ENCODE measurements around the gene TNS3.
"Not testable (repeated sequence)": the region's sequence is repeated elsewhere in the genome, so short reads cannot be mapped to it uniquely, and the experiment has no call there.

The TNS3 gene

DNA sequence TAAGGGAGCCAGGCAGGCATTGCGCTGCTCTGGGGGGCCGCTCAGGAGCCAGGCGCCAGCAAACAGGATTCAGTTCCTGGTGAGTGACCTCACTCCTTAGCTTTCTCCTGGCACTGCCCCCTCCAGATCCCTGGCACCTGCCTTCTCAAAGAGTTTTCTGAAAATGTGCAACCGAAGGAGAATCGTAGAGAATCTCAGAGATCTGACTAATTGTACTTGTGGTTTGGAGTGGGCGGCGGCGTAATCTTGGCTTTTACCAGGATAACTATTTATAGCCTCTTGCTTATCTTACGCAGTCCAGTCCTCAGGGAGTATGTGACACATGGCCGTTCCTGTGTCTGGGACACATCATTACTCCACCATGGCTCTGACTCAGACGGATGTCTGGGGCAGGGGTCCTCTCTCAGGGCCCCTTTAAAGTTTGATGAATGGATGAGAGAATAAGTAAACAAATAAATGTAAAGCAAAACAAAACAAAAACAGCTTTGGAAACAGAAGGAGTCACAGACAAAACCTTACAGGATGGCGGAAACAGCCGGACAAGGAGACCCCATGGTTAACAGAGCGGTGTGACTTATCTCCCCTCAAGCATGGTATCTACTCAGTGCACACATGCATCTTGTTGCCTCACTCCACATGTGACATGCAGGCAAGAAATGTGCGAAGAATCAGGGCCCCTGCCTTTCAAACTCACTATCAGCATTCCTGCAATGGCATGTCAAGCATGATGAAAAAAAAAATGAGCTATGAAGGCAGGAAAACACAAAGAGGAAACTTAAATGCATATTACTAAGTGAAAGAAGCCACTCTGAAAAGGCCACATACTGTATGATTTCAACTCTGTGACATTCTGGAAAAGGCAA, 99.7 kb downstream of the TNS3 start:
- DNase-seq, result peak; percentile 10

DNA sequence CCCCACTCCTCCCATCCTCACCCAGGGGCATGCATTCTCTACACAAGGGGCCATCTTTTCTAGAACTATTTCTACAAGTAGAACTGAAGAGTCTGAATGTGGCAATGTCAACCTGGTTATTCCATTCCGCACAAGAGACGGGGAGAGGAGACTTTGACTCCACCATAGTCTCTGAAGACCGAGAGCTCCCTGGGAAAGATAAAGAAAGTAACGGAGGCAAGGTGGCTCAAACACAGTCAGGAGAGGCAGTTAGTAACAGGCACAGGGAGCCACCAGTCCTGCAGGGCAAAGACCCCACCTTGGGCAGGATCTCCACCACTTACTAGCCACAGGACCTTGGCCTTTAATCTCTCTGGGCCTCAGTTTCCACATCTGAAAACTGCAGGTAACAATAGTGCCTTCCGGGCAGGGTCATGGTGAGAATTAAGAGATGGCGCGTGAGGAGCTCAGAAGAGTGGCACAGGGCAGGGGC, 100.3 kb downstream of the TNS3 start:
- DNase-seq, result no peak

DNA sequence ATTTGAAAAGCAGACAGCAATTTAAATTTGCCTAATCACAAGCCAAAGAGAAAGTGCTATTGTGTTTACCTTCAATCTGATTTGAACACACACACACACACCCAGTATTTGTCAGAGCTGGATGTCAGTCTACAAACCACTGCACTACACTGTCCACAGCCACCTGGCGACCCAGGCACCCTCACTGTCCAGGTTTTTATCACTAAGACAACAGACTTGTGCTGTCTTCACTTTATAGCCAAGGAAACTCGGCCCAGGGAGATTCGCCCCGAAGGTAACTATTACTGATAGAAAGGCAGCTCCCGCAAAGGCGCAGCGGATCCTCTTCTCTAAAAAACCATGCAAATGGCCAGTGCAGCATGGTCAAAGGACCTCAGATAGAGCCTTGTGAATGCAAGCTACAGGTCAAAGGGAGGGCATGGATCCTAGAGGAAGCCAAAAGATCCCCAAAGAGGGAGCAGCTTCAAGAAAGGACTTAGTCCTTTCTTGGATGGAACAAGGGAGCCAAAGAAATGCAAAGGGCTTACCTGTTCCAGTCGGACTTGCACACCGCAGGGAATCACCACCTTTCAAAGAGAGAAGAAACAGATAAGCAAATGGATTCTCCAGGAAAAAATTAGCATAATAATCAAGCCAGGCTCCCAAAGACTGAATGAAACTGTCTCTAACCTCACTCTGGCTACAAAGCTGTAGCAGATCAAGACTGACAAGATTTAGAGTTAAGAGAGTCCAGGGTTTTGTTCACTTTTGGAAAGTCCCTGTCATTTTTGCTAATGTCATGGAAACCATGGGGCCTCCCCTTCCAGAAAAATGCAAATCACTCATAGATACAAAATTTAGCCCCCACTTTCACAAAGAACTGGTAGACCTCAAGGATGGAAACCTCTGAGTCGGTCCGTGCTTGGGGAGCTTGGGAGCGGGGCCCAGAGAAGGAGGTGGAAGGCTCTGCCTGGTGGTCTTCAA, 101.1 kb downstream of the TNS3 start:
- DNase-seq, result peak; percentile 10

DNA sequence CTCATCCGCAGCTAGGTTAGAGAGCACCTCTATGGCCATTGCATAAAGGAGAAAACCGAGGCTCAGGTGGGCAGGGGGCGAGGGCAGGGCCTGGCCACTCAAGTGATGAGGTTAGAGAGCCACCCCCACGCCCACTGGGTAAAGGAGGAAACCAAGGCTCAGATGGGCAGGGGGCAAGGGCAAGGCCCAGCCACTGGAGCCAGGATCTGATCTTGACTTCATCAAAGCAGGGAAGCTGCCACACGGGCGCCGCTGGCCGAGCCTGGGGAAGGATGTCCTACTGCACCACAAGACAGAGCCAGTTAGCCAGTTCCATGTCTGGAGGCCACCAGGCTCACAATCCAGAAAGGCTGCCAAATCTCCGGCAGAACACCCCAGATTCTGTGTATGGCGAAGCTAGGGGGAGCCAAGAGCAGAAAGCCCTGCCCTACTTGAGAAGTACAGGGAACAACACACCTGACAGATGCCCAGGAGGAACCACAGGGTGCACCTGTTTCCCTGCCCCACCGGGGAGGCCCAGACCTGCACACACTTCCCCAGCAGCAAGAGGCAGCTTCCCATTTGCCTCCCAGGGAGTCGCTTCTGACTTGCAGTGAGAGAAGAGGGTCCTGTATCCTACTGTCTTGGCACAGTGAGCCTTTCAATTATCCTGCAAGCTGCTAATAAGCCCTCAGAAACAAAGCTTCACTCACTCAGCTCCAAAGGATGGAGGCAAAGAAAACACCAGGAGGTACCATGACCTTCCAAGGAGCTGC, 101.9 kb downstream of the TNS3 start:
- no peak for DNase-seq

DNA sequence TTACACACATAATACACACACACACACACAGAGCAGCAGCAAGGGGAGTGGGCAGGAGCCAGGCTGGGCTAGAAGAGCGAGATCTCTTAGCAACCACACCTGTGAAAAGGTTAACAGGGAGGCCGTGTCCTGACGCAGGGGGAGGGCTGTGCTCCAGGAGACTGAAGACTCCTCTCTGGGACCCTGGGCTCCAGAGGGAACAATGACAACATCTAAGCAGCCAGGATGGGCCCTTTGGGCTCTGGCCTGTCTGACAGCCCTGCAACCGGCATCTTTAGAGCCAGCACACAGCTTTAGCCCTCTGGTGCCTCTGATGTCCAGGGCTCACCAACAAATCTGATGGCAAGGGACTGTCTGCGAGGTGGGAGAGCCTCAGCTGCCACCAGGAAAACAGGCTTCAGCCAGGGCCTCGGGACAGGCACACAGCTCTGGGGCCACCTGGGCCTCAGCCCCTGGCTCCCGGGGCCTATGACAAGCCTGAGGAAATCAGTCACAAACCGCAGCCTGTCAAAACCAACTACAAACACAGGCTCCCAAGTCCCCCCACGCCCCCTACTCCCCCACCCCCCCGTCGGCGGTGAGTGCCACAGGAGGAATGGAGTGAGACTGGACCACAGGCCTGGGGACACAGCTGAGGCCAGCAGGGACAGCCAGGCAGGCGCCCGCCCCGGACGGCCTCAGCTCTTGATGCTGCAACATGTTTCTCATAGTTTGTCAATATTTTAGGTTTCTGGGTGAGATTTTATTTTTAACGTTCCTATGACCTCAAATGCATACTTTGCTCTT, 102.8 kb downstream of the TNS3 start:
- DNase-seq, result no peak

DNA sequence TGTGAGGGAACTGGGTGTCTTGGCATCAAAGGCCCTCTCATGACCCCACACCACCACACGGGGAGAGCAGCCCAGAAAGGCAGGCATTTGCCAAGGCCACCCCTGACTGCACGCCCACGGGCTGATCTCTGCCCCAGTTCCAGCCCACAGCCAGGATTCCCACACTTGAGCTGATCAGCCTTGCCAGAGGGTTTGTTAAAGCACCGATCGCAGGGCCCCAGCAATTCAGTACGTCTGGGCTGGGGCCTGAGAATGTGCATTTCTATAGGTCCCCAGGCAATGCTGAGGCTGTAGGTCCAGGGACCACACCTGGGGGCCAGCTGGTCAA, 103.9 kb downstream of the TNS3 start:
- no peak for DNase-seq

DNA sequence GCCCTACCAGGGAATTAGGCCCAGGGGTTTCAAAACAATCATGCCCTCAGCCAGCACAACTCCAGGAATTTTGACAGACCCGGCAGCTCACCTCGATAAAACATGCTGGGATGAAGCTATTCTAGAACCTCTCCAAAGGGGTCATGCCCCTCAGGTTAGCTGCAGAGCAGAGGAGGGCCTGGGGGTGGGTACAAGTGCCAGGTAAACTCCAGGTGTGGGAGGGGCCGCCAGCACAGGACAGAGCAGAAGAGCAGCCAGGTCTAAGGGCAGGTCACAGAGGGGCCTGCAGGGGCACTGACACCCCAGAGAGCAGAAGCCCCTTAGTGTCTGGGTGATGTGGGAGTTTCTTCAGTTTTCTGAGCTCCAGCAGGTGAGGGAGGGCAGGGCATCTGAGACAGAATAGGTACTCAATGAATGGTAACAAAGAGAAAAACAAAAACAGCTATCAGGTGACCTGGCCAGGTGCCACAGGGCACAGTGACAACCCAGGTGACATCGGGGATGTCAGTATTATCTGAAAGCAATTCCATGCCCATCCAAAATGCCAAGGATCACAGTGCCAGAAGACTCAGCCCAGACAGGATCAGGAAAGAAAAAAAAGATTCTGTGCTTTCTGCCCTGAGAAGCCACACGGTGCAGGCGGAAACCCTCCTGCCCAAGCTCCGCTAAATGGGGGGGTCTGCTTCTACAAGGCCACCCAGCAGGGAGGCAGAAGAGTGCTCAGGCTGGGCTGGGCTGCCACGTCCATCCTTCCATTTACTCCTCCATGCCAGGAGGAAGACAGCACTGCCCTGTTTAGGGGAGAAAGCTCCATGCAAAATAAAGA, 104.5 kb downstream of the TNS3 start:
- DNase-seq, result no peak

DNA sequence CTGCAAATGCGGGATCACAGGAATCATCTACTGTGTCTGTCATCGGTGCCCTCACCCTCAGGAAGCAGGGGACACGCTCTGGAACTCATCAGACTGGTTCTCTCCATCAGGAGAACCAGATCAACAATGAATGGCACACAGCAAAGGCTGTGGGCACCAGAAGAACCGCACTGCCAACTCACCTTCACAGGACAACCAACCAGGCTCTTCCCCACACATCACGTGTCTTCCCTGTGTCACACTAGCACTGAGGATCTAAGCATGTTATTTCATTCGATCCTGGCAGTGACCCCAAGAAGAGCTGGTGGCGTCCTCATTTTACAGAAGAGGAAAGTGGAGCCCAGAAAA, 106.1 kb downstream of the TNS3 start:
- no peak for DNase-seq

DNA sequence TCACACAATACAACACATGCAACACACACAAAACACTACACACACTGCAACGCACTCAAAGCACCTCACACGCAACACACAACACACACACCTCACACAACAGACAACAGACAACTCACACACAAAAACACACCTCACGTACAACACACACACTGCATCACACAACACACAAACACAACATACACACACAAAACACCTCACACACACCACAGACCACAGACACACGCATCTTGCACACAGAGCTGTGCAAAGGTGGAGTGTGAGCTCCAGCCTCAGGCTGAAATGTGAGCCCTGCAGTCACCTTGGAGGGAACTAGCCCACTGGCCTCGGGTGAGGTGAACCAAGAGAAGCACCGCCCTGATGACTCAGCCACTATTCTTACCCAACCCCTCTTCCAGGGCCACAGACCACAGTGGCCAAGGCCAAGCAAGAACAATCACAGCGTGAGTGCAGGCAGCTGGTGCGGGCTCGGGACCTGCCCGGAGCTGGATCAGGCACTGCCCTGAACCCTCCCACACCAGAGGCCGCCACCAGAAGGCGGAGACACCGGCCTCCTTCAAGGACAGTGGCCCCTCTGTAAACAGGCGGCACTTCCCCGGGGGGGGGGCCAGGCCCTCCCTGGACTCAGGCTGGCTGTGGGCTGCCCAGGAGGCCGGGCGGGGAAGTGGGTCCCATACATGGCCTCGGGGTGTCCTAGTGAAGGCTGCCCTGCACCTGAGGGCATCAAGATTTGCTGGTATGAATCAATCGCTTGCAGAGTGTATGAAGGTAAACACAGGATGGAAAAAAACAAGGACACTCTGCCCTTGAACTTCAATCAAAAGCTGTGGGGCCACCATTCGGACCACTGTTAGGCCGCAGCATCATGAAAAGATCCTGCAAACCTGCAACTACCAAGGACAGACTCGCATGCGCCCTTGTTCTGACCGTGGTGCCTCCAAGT, 106.7 kb downstream of the TNS3 start:
- DNase-seq, result peak; percentile 17

DNA sequence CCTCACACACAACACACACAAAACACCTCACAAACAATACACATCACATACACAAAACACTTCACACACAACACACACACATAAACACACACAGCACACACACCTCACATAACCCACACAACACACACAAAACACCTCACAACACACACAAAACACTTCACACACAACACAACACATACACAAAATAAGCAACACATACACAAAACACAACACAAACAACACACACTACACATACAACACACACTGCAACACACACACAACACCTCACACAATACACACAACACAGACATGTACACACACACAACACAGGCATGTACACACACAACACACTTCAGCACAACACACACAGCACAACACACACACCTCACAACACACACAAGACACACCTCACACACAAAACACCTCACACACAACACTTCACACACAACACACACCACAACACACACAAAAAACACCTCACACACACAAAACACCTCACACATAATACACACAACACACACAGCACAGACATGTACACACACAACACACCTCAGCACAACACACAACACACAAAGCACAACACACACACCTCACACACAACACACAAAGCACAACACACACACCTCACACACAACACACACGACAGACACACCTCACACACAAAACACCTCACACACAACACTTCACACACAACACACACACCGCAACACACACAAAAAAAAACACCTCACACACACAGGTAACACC, 107.5 kb downstream of the TNS3 start:
- DNase-seq, result no peak

DNA sequence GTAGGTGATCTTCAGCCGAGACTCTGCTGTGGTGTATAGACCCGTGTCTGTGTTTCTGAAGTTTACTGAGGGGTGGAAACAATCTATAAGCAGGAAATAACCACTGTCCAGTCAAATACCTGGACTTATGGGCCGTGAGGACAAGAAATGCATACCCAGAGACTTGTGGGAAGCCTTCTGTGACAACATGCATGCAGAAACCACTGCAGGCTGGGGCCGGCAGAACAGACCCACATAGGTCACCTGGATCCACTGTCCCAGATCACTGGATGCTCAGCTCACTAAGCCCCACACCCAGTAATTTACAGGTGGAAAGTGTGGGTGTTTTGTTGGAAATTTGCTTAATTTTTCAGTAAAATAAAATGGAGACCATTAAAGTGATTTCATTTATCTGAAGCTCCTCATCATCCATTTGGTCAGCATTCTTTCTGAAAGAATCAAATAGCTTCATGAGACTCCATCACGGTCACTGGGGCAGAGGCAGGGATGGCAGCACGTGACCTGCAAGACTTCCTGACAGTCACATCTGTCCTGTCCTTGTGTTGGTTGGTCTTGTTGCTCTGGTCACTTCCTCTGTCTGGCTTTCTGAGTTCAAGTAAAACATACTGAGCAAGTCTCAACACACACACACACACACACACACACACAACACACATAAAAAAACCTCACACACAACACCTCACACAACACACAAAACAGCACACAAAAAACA, 108.3 kb downstream of the TNS3 start:
- no peak for DNase-seq

DNA sequence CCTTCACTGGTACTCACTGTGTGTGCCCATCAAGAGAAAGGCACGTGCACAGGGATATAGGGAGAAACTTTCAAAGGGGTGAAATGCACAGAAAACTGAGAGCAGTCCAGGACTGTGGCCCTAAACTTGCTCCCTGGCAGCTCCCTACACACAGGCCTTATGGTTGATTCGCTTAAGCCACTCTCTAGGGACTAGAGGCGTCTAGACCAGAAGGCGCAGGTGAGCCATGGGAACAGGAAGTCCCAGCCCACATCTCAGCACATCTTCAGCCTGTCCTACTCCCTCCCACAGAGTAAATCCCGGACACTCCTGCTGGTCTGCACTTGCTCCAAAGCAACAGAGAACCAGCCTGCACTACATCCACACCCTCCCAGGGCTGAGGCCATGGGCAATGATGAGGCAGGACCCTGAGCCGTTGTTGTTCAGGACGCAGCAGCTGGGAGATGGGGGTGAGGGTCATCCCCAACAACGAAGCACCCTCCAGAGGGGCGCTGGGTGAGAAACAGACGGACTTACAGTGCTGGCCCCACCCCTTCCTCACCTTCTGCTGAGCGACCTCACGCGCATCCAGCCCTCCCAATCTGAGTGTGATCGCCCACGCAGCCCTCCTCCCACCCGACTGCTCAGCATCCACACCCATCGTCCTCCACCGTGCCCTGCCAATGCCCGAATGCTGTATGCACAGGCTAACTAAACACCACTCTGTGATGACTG, 109.3 kb downstream of the TNS3 start:
- no peak for DNase-seq

DNA sequence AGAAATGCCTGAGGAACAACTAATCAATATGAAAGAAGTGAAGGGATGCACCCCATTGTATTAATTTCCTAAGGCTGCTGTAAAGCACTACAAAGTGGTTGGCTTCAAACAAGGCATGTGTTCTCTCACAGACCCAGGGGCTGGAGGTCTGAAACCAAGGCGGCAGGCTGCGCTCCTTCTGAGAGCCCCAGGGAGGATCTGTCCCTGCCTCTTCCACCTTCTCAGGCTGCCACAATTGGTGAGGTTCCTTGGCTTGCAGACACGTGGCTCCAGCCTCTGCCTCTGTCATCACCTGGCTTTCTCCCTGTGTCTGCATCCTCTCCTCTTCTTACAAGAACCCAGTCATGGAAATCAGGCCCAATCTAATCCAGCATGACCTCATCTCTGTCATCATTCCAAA, 110.1 kb downstream of the TNS3 start:
- DNase-seq, result no peak

DNA sequence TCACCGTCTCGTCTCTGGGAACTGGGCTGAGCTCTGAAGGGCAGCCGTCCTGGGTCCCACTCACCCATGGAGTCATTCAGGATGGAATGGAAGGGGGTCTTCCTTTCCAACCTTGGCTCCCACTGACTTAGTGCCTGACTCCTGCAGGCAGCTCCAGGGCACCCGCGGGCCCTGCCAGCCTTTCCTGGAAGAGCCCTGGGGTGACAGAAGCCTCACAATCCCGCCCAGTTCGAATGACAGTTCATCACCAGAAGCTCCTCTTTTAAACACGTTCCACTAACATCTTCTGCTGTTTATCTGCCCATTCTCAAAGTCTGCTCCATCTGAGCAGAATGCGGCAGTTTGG, 110.6 kb downstream of the TNS3 start:
- no peak for DNase-seq

DNA sequence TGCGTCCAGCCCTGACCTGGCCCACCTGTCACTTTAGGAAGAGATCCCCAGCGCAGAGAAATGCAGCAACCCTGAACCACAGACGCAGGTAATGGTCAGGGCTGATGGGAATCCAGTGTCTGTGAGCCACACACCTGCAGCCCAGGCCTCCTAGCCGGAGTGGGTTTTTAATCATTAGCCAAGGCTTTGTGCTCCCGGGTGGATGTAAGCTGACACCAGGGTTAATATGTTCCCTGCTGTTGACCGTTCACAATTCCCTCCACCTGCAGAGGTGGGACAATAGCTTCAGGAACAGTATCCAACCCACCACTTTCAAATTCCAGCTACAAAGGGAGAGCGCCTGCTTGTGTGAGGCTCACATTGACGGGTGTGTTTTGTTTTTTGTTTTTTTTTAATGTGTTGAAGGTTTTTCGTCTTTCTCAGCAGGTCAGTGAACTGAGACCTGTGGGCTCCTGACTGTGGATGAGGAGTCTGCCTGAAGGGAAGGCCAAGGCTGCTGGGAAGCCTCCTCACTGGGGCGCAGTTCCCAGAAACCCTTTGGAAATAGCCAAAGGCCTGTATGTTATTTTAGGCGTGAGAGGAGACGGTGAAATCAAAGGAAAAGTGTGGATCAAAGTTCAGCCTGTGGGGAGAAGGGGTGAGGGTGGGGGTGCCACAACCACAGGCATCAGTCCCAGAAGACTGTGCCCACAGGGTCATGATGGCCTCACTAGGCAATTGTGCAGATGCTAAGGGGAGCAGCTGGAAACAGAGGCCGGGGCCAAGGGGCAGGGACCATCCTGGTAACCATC, 111.1 kb downstream of the TNS3 start:
- no peak for DNase-seq

DNA sequence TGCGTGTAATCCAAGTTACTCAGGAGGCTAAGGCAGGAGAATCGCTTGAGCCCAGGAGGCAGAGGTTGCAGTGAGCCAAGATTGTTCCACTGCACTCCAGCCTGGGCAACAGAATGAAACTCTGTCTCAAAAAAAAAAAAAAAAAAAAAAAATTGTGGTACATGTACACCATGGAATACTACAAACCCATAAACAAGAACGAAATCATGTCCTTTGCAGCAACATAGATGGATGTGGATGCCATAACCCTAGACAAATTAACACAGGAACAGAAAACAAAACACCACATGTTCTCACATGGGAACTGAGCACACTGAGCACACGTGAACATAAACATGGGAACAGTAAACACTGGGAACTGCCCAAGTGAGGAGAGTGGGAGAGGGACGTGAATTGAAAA, 112.1 kb downstream of the TNS3 start:
- not testable (repeated sequence) for DNase-seq

DNA sequence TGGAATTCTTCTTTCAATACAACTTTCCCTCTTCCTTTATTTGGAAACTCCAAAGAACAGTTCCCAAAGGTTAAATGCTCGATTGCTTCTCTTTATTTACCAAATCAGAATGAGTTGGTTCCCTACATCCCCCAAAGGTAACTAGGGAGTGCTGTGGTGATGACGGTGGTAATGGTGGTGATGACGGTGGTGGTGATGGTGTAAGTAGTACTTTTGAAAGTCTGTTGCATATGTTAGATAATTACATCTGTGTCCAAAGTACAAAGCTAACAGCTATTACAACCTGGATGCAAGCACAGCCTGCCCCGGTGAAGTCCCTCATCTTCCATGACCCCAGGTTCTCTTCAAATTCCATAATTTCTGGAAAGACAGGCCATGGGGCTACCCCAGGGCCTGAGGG, 115.1 kb downstream of the TNS3 start:
- no peak for DNase-seq

DNA sequence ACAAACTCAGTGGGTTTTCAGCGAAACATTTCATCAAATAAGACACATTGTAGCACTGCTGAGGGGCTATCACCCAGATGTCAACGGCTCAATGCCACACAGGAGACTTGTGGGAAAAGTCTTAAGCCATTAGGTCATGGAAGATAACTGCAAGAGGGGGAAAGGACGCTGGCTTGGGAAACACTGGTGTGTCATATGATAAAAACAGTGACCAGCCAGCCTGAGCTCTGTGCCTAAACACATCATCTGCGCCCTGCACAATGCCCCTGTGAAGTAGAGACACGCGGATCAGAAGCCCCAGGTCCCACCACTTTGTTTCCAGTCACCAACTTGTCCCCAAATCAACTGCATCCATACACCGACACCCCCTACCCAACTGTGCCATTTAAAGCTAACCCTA, 116.7 kb downstream of the TNS3 start:
- DNase-seq, result no peak

Data from activated CD4-positive, alpha-beta T cell treated with anti-CD3 and anti-CD28 coated beads, Interleukin-2, Interleukin-6, amounts not matched to agents 100 ng/mL and 50 ng/mL, durations not matched to agents 16 hours and 8 hours (primary cell).